CD1c-positive myeloid dendritic cell (primary cell): ENCODE data around the gene SRGAP3.

Experiments
- DNase-seq: peaks from one replicate; pipeline ENCODE4 v3.0.0-alpha.2; 2016; ENCODE audit errors: extremely low spot score

The SRGAP3 gene

GRCh38 chr3:9173445-9173844 is 76.0 kb downstream of the SRGAP3 start:
- no peak for DNase-seq

DNA sequence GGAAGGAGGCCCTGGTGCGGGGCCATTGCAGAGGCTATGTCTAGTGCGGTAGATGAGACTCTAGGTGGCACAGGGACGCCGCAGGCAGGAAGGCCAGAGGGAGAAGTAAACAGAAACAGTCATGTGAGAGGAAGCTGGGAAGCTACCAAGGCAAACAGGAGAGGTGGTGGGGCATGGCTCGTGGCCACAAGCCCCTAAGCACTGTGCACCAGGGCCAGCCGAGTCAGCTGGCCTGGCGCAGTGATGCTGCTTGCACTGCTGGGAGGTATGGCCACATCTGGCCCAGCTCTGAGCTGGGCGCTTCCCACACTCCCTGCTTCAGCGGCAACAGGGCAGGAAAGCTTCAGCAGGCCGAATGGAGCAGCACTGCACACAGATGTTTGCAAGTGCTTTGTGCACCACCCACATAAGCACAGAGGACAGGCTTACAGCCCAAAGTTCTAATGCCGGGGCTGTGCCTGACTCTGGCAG is 76.6 kb downstream of the SRGAP3 start:
- DNase-seq, result no peak

DNA sequence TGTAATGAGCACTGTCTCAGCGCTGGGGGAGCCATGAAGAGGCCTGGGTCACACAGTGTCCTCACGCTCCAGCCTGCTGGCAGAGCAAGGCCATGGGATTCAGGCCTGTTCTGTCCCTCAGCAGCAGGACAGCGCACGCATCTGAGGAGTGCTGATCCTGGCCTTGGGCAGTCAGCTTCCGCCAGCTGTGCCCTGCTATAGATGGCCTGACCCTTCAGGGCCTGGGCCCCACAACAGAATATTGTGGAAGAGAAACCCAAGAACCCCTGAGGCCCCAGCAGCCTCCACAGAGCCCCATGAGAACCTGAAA is 78.6 kb downstream of the SRGAP3 start:
- no peak for DNase-seq

- no peak for DNase-seq
Measured at GRCh38 chr3:9169956-9170850, 79.2 kb downstream of the SRGAP3 start.

DNA sequence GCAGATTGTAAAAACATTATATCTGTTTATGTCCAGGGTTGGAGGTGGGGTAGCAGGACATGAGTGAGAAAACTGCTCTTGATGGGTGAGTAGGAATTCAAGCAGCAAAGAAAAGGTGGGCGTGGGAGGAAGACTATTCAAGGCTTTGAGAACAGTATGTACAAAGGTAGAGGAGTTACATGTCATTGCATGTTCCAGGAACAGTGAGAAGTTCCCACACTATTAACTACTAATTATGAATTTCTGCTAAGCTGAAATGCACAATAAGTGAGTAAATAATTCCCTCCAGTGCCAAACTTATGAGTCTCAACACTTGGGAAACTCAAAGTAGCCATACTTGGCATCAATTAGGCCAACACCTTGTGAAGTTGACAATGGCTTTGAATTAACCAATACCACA is 80.1 kb downstream of the SRGAP3 start:
- DNase-seq, result no peak

- no peak for DNase-seq
Measured at GRCh38 chr3:9168241-9168741, 81.2 kb downstream of the SRGAP3 start.

GRCh38 chr3:9167222-9167621 is 82.2 kb downstream of the SRGAP3 start:
- DNase-seq, result no peak

GRCh38 chr3:9165421-9165820 is 84.0 kb downstream of the SRGAP3 start:
- no peak for DNase-seq

GRCh38 chr3:9163289-9163688 is 86.2 kb downstream of the SRGAP3 start:
- no peak for DNase-seq

DNA sequence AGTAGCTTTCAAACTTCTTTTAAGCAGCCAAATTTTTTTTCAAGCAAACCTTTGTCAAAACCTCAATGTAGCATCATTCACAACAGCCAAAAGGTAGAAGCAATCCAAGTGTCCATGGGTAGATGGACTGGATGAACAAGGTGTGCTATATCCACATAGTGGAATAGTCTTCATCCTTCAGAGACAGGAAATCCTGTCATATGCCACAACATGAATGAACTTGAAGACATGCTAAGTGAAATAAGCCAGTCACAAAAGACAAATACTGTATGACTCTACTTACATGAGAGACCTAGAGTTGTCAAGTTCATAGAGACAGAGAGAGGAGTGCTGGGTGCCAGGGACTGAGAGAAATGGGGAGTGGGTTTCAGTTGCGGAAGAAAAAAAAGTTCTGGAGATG is 87.6 kb downstream of the SRGAP3 start:
- DNase-seq, result no peak

GRCh38 chr3:9161298-9161697 is 88.1 kb downstream of the SRGAP3 start:
- no peak for DNase-seq

DNA sequence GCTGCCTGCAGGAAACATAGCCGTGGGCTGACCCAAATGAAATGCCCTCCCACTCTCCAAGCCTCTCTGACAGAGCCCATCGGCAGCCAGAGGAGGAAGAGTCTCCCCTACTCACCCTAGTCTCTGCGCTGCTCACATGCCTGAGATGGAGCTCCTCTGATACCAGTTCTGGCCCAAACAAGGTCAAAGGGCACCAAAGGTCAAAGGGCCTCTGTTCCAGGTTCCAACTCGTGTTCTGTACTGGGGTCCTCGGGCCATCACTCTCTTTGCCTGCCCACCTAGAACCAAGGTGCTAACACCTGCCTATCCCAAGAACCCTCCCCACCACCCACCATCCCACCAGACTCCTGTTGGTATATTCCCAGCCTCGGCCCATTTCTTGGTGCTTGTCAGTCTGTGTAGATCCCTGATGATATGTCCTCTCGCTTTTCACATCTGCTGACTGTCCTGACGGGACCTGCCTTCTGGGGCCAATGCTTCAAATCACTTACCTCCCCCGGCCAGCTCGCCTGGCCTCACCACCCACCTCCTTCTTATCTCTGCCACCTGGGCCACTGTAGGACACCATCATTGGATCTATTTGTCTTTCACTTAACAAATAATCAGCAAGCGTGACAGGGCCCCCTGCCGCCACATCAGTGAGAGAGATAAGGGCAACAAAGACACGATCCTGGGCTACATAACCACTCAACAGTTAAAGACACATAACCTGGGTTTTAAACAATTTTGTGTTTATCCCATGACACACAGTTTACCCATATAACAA is 90.4 kb downstream of the SRGAP3 start:
- DNase-seq, result no peak

GRCh38 chr3:9157651-9158362 is 91.6 kb downstream of the SRGAP3 start:
- DNase-seq, result no peak

GRCh38 chr3:9156604-9157003 is 92.8 kb downstream of the SRGAP3 start:
- no peak for DNase-seq

GRCh38 chr3:9155028-9155427 is 94.4 kb downstream of the SRGAP3 start:
- DNase-seq, result no peak

DNA sequence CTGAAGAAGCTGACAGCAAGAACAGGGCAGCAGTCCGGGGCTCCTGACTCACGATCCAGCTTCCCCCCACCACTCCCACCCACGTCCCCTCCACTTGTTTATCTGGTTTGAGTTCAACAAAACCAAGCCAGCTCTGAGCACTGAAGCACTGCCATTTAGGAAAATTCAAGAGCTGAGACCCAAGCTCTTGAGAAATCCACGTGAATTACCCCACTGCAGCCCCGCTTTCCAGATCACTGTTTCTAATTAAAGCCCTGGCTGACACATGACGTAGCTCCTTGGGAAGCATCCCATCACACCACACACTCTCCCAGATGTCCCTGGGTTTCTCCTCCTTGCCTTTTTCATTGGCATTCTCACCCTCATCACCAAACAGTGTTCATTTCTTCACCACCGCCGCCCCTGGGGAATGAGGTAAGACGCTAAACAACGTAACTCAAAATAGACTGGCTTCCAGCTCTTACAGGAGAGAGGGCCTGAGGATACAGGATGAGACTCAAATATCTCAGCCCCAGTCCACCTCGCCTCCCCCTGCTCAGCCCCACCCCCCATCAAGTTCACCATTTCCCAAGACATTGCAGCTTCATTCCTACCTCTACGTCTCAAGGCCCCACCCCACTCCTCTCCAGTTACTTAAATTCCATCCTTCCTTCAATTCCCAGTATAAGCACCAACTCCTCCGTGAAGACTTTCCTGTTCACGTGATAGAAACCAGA is 95.4 kb downstream of the SRGAP3 start:
- DNase-seq, result no peak

GRCh38 chr3:9151240-9151639 is 98.2 kb downstream of the SRGAP3 start:
- DNase-seq, result no peak

- DNase-seq, result no peak
Measured at GRCh38 chr3:9149566-9149965, 99.9 kb downstream of the SRGAP3 start.

- DNase-seq, result no peak
Measured at GRCh38 chr3:9147896-9148266, 101.6 kb downstream of the SRGAP3 start.

- no peak for DNase-seq
Measured at GRCh38 chr3:9147215-9147895, 102.1 kb downstream of the SRGAP3 start.
